Nucleus accumbens (tissue), 56 donors: ENCODE results near the gene USP10.

Source experiments
- DNase-seq, 56 donors: peaks; one replicate each; lab custom pipeline; 2025; lab: John Stamatoyannopoulos, UW

USP10 gene

DNA sequence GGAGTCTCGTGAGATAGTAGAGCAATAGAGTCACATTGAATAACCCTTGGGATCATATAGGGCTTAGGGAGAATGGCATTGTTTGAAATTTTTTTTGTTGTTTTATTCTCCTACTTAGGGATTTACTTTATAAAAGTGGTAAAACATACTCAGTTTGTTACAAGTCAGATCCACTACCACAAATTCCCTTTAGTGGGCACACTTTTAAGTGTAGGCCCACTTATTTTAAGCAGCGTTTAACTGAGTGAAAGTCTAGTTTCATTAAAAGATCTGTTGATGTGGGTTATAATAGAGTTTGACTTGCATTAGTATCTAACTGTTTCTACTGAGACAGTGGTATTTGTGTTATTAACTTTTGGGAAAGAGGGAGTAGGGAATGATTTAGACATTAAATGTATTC is 49.3 kb downstream of the USP10 start:
- no peak for DNase-seq

GRCh38 chr16:84749815-84750214 is 50.0 kb downstream of the USP10 start:
- DNase-seq: no peak

DNA sequence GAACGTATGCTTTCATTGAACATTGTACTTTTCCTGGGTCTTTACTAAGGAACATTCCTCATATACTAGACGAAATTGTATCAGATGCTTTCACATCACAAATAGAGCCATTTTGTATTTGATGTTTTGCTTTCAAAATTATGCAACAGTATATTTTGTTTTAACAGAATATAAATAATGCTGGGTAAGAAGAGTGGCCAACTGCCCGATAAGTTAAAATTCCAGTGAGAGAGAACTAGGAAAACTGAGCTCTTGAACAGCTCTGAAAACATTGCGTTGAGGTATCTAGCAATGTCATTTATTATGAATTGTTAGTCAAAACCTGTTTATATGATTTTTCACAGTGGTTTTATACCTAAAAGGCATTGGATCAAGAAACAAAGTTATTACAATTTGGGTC is 50.8 kb downstream of the USP10 start:
- DNase-seq: no peak

DNA sequence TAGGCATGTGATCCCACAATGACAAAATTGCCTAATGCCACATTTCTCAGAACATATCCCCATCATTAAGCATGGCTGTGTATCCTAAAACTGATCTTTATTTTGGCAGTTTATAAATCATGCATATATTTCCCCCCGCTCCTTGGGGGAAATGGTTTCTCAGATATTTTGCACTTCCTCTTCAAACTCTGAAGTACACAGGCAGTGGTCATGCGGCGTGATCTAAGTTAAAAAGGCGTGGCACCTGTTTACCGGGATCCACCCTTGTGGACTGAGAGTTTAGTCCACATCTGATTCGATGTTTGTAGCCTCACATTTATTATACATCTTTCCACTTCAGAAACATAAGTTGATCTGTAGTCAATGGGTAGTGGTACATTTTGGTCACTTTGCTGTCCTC is 51.4 kb downstream of the USP10 start:
- DNase-seq: no peak

- no peak for DNase-seq
Observed at GRCh38 chr16:84751947-84752346, 52.1 kb downstream of the USP10 start.

DNA sequence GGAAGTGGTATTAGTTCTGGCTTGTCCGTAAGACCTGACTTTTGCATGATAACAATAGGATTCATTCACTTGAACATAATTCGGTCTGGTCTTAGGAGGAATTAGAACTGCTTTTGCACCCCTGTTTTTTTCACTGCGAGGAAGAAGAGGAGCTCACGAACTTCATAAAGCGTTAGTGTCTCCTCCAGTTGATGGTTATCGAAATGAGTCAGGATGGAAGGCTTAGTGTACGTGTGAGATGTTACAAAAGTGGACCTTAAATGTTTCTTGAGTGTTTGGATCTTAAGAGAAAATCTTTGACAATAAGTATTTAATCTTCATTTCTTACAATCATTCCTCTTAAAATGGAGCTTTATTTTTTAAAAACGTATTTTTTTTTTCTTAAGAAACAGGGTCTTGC is 52.8 kb downstream of the USP10 start:
- DNase-seq: no peak

- no peak for DNase-seq
Observed at GRCh38 chr16:84753412-84754326, 53.9 kb downstream of the USP10 start.

GRCh38 chr16:84754353-84754856 is 54.6 kb downstream of the USP10 start:
- peak in 36 of 56 donors; percentile 8 to 74 (median 32) for DNase-seq

DNA sequence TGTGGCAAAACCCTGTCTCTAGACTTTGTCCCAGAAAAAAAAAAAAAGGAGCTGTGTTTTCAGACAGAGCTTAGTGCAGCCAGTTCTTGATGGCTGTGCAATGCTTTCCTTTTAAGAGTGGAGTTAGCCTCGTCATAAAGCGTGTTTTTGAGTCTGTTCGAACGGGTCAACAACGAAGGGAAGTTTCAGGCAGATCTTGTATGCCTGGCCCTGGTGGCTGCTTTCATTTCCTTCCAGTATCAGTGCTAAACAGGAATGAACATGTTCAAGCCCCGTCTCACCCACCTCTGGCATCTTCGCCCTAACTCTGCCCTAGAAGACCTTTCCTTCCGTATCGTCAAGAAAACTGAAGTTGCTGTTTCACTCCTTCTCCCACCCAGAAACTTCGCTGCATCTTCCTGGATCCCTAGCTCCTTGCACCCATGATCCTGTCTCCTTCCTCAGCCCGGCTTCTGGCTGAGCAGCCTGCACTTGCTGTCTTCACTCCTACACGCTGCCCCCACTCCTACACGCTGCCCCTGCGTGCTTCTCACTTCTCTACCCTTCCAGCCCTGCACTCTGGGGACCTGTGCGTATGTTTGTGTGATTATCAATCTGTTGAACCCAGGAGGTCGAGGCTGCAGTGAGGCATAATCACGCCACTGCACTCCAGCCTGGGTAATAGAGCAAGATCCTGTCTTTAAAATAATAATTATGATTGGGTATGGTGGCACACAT is 55.3 kb downstream of the USP10 start:
- no peak for DNase-seq

GRCh38 chr16:84756830-84757229 is 57.0 kb downstream of the USP10 start:
- DNase-seq: no peak

- no peak for DNase-seq
Observed at GRCh38 chr16:84758627-84759026, 58.8 kb downstream of the USP10 start.

DNA sequence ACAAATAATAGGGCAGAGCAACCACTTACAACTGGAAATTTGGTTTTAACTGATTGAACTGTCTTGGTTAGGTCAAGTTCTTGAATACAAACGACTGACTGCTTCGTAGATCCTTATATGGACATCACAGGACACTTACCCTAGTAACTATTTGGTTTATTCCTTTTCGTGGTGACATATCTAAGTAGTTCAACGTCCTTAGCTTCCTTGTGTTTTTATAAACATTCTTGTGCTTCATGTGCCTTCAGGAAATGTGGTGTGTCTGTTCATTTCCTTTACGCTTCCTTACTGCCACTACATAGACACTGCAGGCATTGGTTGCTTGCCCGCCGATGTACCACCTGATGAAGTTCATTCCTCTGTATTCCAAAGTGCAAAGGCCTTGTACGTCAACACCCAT is 59.3 kb downstream of the USP10 start:
- DNase-seq: no peak

- DNase-seq: no peak
Observed at GRCh38 chr16:84759906-84760305, 60.1 kb downstream of the USP10 start.

DNA sequence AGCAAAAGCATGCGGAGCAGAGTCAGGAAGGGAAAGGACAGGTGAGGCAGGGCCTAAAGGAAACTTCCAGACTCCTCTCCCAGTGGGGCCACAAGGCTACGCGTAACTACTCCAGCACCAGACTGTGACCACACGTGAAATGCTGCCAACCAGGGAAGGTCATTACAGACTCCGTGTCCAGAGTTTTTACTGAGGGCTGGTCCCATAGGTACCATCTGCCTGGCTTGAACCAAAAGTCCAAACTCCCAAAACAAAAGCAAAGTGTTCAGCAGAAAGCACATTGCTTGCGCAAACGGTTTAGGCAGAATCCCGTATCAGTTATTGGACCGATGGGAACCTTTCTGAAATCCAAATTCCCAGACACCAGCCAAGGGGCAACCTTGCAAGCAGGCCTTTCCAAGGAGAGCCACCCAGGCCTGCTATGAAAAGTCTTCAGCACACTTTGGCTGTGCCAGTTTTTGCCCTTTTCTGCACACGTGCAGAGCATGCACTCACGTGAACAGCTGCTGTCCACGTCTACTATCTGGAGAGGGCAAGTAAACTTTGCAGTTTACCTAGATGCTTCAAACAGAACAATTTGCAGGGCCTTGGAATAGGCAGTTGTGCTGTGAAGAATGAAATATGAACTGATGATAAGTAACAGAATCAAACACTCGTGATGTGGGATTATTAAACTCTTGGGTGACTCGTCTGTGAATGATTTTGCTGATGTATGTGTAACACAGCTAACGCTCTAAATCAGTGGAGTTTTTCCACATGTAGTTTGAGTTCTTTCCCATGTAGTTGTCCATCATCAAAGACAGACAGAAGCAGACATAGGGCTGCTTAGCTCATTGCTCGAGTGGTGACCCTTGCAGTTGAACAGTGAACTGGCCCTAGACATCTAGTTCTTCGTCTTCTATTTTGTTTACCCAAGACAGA is 61.9 kb downstream of the USP10 start:
- DNase-seq: no peak

DNA sequence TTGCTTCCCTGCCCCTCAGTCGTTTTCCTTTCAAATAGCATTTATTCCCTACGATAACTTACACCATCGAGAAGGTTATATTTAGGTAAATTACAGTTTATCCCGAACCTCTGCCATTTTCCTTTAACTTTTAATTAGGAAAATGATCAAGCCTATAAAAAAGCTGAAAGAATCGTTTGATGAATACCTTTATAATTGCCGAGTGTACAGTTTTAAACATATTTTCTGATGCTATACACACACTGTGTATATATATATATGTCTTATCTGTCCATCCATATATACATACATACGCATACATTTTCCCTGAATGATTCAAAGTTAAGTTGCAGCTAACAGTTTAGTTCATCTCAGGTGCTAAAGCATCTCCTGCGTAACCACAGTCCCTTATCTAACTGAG is 63.4 kb downstream of the USP10 start:
- no peak for DNase-seq

GRCh38 chr16:84763629-84764028 is 63.8 kb downstream of the USP10 start:
- DNase-seq: no peak

DNA sequence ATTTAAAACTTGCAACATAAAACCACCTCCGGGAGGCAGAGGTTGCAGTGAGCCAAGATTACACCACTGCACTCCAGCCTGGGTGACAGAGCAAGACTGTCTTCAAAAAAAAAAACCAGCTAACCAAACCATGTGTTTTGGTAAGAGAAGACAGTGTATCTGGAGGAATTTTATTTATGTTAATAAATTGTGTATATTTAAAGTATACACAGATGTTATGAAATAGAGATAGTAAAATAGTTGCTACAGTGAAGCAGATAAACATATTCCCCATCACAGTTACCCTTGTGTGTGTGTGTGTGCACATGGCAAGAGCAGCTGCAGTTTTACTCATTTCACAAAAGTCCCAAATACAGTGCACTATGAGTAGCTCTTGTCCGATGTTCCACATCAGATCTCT is 65.2 kb downstream of the USP10 start:
- no peak for DNase-seq

DNA sequence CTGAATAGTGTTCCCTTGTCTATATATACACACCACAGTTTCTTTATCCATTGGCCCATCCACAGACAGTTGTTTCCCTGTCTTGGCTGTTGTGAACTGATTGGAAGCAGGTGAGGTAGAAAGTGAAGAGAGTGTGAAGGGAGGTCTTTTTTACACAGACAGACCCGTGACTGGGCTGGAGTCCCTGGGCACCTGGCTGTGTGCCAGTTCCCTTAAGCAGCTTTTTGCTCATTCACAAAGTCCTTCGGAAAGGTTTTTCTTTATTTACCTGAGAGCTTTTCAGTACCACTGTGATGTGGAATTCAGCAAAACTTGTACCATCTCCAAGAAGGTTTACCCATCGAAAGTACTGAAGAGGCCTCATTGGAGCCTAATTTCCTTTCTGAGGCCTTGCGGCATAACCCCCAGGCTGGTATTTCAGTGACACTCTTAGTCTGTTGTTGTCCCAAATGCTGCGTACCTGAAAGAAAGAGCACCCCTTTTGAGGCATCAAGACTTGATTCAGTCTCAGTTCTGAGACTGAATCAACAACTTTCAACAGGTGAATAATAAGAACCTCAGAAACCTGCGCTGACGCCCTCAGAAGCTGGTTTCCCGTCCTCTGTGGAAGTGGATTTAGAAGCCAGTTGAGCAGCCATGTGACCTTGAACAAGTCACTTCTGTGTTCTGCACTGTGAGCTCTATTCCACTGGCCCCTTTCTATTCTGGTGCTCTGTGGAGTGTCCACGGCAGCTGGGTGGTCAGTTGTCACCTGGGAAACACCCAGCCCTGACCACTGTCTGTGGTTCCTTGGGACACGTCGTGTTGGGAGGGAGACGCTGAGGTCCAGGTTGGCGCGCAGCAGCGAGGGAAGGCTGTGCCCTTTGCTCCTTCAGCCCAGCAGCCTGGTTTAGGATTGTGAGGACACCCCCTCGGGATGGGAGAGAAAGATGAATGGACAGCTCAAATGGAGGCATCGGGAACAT is 66.1 kb downstream of the USP10 start:
- DNase-seq: no peak

- DNase-seq: no peak
Observed at GRCh38 chr16:84766978-84767773, 67.4 kb downstream of the USP10 start.
